ENCODE results near the gene TSC22D1.

TSC22D1 gene

GRCh38 chr13:44401577-44401976, 174.6 kb downstream of the TSC22D1 start:
- no peak for DNase-seq

GRCh38 chr13:44400736-44401135, 175.4 kb downstream of the TSC22D1 start:
- no peak for DNase-seq

- no peak for DNase-seq
Measured at GRCh38 chr13:44399074-44399473, 177.1 kb downstream of the TSC22D1 start.

- no peak for DNase-seq
Measured at GRCh38 chr13:44398606-44399005, 177.5 kb downstream of the TSC22D1 start.

- peak; percentile 99 for DNase-seq
Measured at GRCh38 chr13:44397766-44398223, 178.3 kb downstream of the TSC22D1 start.

- peak; percentile 46 for DNase-seq
Measured at GRCh38 chr13:44396701-44397580, 179.2 kb downstream of the TSC22D1 start.

GRCh38 chr13:44395976-44396694, 180.0 kb downstream of the TSC22D1 start:
- DNase-seq: no peak

GRCh38 chr13:44394658-44395057, 181.5 kb downstream of the TSC22D1 start:
- peak; percentile 52 for DNase-seq

- DNase-seq: peak; percentile 75
Measured at GRCh38 chr13:44393391-44393790, 182.7 kb downstream of the TSC22D1 start.

- DNase-seq: no peak
Measured at GRCh38 chr13:44389876-44390275, 186.3 kb downstream of the TSC22D1 start.

GRCh38 chr13:44389060-44389666, 187.0 kb downstream of the TSC22D1 start:
- peak; percentile 55 for DNase-seq

GRCh38 chr13:44388427-44389059, 187.6 kb downstream of the TSC22D1 start:
- DNase-seq: peak; percentile 62

GRCh38 chr13:44386913-44387556, 189.1 kb downstream of the TSC22D1 start:
- DNase-seq: peak; percentile 99

- peak; percentile 40 for DNase-seq
Measured at GRCh38 chr13:44385847-44386246, 190.3 kb downstream of the TSC22D1 start.

GRCh38 chr13:44385401-44385800, 190.7 kb downstream of the TSC22D1 start:
- DNase-seq: no peak

- no peak for DNase-seq
Measured at GRCh38 chr13:44384778-44385177, 191.4 kb downstream of the TSC22D1 start.

GRCh38 chr13:44383945-44384344, 192.2 kb downstream of the TSC22D1 start:
- no peak for DNase-seq

GRCh38 chr13:44382635-44383145, 193.4 kb downstream of the TSC22D1 start:
- DNase-seq: peak; percentile 98

Measured in hematopoietic multipotent progenitor cell treated with erythropoietin and hydrocortisone succinate and interleukin-3 and kit ligand, for 6 days (in vitro differentiated cells).